ENCODE results near the gene KCNQ1. TPM values are rescaled to one million over a fixed set of nuclear protein-coding genes. Genes with fewer than 3 reads are reported as not detected.

Gene KCNQ1
- total RNA-seq, 1 experiment from 2014 or later: 10.7 TPM

DNA sequence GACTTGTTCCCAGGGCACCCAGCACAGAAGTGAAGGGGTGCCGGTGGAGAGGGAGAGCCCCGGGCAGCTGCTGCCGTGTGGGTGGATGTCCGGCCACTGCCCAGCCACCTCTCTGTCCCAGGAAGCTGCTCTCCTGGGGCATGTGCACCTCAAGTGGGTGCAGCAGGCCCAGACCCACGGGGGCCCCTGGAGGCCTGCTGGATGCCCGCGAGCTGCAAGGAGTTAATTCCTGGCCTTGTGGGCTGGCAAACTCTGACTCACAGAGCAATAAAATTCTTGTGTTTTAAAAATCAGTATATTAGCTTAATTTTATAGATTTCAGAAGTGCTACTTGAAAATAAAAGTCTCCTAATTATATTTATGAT is 292.4 kb downstream of the KCNQ1 start:
- no peaks in the 10 kb centered on the region for H3K79me2 ChIP-seq (ENCODE audit: insufficient read depth, low read length)
- CTCF ChIA-PET: no interaction called here
- no peak overlapping the region for H3K4me3 ChIP-seq (replicated peaks in 1 of 2; ENCODE audit: low read depth in 1 of 2, low read length in 2 of 2)
- H3K9ac ChIP-seq (ENCODE audit: low read length): no peak overlapping the region
- no peak overlapping the region for H3K27ac ChIP-seq (ENCODE audit: low read depth, low read length)
- H4K20me1 ChIP-seq (ENCODE audit: insufficient read depth): no peaks in the 10 kb centered on the region
- POLR2A ChIA-PET: no interaction called here
- BruUV-seq (replicated peaks): no TSS peak
- no peaks in the 10 kb centered on the region for H3K36me3 ChIP-seq (ENCODE audit: control insufficient read depth in 1 of 2, insufficient read depth in 2 of 2, low read length in 2 of 2)
- intact Hi-C loops (cut with micrococcal nuclease): no loop called here
- no peaks in the 10 kb centered on the region for H3K9me3 ChIP-seq (ENCODE audit: control insufficient read depth in 1 of 2, insufficient read depth in 1 of 2, low read depth in 1 of 2, low read length in 2 of 2)
- DNase-seq (ENCODE audit: low read depth, low spot score): no peak
- H3K27me3 ChIP-seq (ENCODE audit: insufficient read depth, low read length): no peaks in the 10 kb centered on the region
- no peak for ATAC-seq
- TF ChIP-seq, protein P1, sequence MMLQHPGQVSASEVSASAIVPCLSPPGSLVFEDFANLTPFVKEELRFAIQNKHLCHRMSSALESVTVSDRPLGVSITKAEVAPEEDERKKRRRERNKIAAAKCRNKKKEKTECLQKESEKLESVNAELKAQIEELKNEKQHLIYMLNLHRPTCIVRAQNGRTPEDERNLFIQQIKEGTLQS (IDR thresholded peaks at IDR 0.05): no peak
- no peak for TF ChIP-seq ELF1 (IDR thresholded peaks at IDR 0.05; ENCODE audit: borderline replicate concordance, low read depth)
- TF ChIP-seq, protein P2, sequence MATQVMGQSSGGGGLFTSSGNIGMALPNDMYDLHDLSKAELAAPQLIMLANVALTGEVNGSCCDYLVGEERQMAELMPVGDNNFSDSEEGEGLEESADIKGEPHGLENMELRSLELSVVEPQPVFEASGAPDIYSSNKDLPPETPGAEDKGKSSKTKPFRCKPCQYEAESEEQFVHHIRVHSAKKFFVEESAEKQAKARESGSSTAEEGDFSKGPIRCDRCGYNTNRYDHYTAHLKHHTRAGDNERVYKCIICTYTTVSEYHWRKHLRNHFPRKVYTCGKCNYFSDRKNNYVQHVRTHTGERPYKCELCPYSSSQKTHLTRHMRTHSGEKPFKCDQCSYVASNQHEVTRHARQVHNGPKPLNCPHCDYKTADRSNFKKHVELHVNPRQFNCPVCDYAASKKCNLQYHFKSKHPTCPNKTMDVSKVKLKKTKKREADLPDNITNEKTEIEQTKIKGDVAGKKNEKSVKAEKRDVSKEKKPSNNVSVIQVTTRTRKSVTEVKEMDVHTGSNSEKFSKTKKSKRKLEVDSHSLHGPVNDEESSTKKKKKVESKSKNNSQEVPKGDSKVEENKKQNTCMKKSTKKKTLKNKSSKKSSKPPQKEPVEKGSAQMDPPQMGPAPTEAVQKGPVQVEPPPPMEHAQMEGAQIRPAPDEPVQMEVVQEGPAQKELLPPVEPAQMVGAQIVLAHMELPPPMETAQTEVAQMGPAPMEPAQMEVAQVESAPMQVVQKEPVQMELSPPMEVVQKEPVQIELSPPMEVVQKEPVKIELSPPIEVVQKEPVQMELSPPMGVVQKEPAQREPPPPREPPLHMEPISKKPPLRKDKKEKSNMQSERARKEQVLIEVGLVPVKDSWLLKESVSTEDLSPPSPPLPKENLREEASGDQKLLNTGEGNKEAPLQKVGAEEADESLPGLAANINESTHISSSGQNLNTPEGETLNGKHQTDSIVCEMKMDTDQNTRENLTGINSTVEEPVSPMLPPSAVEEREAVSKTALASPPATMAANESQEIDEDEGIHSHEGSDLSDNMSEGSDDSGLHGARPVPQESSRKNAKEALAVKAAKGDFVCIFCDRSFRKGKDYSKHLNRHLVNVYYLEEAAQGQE (IDR thresholded peaks at IDR 0.05; ENCODE audit: low read depth): no peak
- no peak for TF ChIP-seq SIN3A (IDR thresholded peaks at IDR 0.05; ENCODE audit: low read depth)
- TF ChIP-seq, protein P3, sequence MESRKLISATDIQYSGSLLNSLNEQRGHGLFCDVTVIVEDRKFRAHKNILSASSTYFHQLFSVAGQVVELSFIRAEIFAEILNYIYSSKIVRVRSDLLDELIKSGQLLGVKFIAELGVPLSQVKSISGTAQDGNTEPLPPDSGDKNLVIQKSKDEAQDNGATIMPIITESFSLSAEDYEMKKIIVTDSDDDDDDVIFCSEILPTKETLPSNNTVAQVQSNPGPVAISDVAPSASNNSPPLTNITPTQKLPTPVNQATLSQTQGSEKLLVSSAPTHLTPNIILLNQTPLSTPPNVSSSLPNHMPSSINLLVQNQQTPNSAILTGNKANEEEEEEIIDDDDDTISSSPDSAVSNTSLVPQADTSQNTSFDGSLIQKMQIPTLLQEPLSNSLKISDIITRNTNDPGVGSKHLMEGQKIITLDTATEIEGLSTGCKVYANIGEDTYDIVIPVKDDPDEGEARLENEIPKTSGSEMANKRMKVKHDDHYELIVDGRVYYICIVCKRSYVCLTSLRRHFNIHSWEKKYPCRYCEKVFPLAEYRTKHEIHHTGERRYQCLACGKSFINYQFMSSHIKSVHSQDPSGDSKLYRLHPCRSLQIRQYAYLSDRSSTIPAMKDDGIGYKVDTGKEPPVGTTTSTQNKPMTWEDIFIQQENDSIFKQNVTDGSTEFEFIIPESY (IDR thresholded peaks at IDR 0.05; ENCODE audit: extremely low read depth, insufficient replicate concordance, low read length): no peak
- no peak for TF ChIP-seq JUND (IDR thresholded peaks at IDR 0.05)
- TF ChIP-seq TCF7L2 (IDR thresholded peaks at IDR 0.05; ENCODE audit: borderline replicate concordance, extremely low read depth, insufficient read depth, insufficient read length): no peak
- no peak for TF ChIP-seq SP1 (IDR thresholded peaks at IDR 0.05; ENCODE audit: low read depth)
- TF ChIP-seq ZFX (IDR thresholded peaks at IDR 0.05): no peak
- no peak for TF ChIP-seq POLR2AphosphoS5 (IDR thresholded peaks at IDR 0.05; ENCODE audit: low read depth, low read length)
- no peak for TF ChIP-seq CEBPB (IDR thresholded peaks at IDR 0.05; ENCODE audit: low read depth)
- no peak for TF ChIP-seq FOSL1 (IDR thresholded peaks at IDR 0.05; ENCODE audit: low read depth)
- no peak for TF ChIP-seq RAD21 (IDR thresholded peaks at IDR 0.05; ENCODE audit: low read depth)
- RAD21 ChIA-PET (ENCODE audit: low non-redundant PET in 1 of 2, low total read pairs in 2 of 2, uncharacterized antibody in 2 of 2, unreplicated experiment in 2 of 2): no interaction called here
- H3K4me1 ChIP-seq (ENCODE audit: control insufficient read depth in 1 of 2, insufficient read depth in 2 of 2, low read length in 2 of 2): peaks cover 5 to 14% of the 10 kb centered on the region in 2 experiments; a peak in 3 of 4 replicates
- H3K9me2 ChIP-seq (ENCODE audit: insufficient read depth): no peaks in the 10 kb centered on the region
- no peak overlapping the region for H2AFZ ChIP-seq (ENCODE audit: low read depth, low read length, poor library complexity, severe bottlenecking)
- H3K4me2 ChIP-seq (ENCODE audit: low read length): no peak overlapping the region
